Loucy (cell line): ENCODE measurements around the gene BIN1.

ENCODE experiments used
- H2AFZ ChIP-seq: fragments of 200-600 bp; sonication (generic); 2 replicates; pipeline ENCODE4 v1.6.0; 2016; ENCODE audit warnings: antibody characterized with exemption, mild to moderate bottlenecking, low read length, moderate library complexity
- H3F3A ChIP-seq: fragments of 200-600 bp; 2 replicates; pipeline ENCODE4 v1.6.0; 2016; ENCODE audit warnings: antibody characterized with exemption, low read depth, mild to moderate bottlenecking
- H3K27me3 ChIP-seq: fragments of 200-600 bp; sonication (generic); 2 replicates; pipeline ENCODE4 v1.6.1; 2014; ENCODE audit warnings: low read length, mild to moderate bottlenecking; ENCODE audit not compliant: insufficient read depth, poor library complexity, severe bottlenecking
- H3K36me3 ChIP-seq: fragments of 200-600 bp; sonication (generic); 2 replicates; pipeline ENCODE4 v1.6.1; 2016; ENCODE audit warnings: low read length; ENCODE audit not compliant: insufficient read depth
- H3K4me1 ChIP-seq: fragments of 200-600 bp; sonication (generic); 2 replicates; pipeline ENCODE4 v1.5.1; 2014; ENCODE audit warnings: low read length, mild to moderate bottlenecking; ENCODE audit not compliant: insufficient read depth, poor library complexity, severe bottlenecking
- H3K4me2 ChIP-seq: fragments of 200-600 bp; sonication (generic); 2 replicates; pipeline ENCODE4 v1.6.0; 2014; ENCODE audit warnings: antibody characterized with exemption, low read length, low read depth, mild to moderate bottlenecking; ENCODE audit not compliant: poor library complexity, severe bottlenecking
- H3K4me3 ChIP-seq: fragments of 200-600 bp; sonication (generic); 2 replicates; pipeline ENCODE4 v1.5.1; 2014; ENCODE audit warnings: low read length, mild to moderate bottlenecking, mixed read lengths; ENCODE audit not compliant: poor library complexity, severe bottlenecking
- H3K79me2 ChIP-seq: fragments of 200-600 bp; sonication (generic); 2 replicates; pipeline ENCODE4 v1.6.1; 2014; ENCODE audit warnings: low read length; ENCODE audit not compliant: insufficient read depth
- H3K9ac ChIP-seq: fragments of 200-600 bp; sonication (generic); 2 replicates; pipeline ENCODE4 v1.6.0; 2014; ENCODE audit warnings: mild to moderate bottlenecking, low read depth, low read length, moderate library complexity; ENCODE audit not compliant: poor library complexity, severe bottlenecking
- H3K9me2 ChIP-seq: fragments of 200-600 bp; sonication (generic); replicated peaks from 2 replicates; pipeline ENCODE4 v1.6.1; 2016; ENCODE audit warnings: low read depth, low read length, mixed read lengths
- H3K9me3 ChIP-seq: fragments of 200-600 bp; sonication (generic); 2 replicates; pipeline ENCODE4 v1.6.1; 2014; ENCODE audit warnings: mild to moderate bottlenecking, antibody characterized with exemption, low read length, low read depth; ENCODE audit not compliant: insufficient read depth
- H4K20me1 ChIP-seq: fragments of 200-600 bp; sonication (generic); 2 replicates; pipeline ENCODE4 v1.6.0; 2014; ENCODE audit warnings: antibody characterized with exemption, low read length, mild to moderate bottlenecking; ENCODE audit not compliant: insufficient read depth, poor library complexity, severe bottlenecking
- EZH2phosphoT487 ChIP-seq: fragments of 200-600 bp; IDR thresholded peaks from 2 replicates; pipeline ENCODE4 v1.6.1; 2018; ENCODE audit warnings: antibody characterized with exemption, mild to moderate bottlenecking, moderate library complexity, borderline replicate concordance
- TF ChIP-seq, protein P1 (sequence below): fragments of 200-600 bp; sonication (generic); conservative IDR thresholded peaks from 2 replicates; pipeline ENCODE4 v1.5.1; 2014; ENCODE audit warnings: mild to moderate bottlenecking, antibody characterized with exemption, low read length

Gene BIN1

DNA sequence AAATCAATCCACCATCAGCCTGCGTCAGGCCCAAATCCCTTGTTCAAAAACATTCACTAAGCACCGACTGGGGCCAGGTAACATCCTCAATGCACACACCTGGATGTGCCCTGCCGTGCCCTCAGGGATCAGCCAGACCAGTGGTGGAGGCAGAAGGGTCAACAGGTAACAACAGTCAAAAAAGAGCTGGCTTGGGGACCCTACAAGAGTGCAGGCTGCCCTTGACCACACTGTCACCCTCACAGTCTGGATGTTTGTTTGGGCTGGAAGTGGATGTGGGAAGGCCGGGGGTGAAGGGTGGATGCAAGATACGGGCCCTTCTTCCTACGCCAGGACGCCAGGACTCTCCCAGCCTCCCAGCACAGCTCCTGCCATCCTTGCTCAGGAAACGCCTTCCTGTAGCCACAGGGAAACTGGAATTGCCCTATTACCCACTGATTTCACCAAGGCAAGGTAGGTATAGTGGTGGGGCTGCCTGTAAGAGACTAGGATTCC lies 2.7 kb downstream of the BIN1 start:
- Histone ChIP-seq H3K79me2 (no peaks in the 10 kb centered on the region), H3F3A (no peaks in the 10 kb centered on the region), H3K4me3 (no peak overlapping the region), H3K9me2 (no peaks in the 10 kb centered on the region), H3K36me3 (no peaks in the 10 kb centered on the region), H2AFZ (no peak overlapping the region), H3K4me2 (no peak overlapping the region), H3K27me3 (peaks cover 13% of the 10 kb centered on the region), H4K20me1 (no peaks in the 10 kb centered on the region), H3K4me1 (no peaks in the 10 kb centered on the region), H3K9me3 (no peaks in the 10 kb centered on the region), H3K9ac (no peak overlapping the region)
- TF ChIP-seq EZH2phosphoT487 = no peak
- TF ChIP-seq, protein P1, sequence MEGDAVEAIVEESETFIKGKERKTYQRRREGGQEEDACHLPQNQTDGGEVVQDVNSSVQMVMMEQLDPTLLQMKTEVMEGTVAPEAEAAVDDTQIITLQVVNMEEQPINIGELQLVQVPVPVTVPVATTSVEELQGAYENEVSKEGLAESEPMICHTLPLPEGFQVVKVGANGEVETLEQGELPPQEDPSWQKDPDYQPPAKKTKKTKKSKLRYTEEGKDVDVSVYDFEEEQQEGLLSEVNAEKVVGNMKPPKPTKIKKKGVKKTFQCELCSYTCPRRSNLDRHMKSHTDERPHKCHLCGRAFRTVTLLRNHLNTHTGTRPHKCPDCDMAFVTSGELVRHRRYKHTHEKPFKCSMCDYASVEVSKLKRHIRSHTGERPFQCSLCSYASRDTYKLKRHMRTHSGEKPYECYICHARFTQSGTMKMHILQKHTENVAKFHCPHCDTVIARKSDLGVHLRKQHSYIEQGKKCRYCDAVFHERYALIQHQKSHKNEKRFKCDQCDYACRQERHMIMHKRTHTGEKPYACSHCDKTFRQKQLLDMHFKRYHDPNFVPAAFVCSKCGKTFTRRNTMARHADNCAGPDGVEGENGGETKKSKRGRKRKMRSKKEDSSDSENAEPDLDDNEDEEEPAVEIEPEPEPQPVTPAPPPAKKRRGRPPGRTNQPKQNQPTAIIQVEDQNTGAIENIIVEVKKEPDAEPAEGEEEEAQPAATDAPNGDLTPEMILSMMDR = no peak

DNA sequence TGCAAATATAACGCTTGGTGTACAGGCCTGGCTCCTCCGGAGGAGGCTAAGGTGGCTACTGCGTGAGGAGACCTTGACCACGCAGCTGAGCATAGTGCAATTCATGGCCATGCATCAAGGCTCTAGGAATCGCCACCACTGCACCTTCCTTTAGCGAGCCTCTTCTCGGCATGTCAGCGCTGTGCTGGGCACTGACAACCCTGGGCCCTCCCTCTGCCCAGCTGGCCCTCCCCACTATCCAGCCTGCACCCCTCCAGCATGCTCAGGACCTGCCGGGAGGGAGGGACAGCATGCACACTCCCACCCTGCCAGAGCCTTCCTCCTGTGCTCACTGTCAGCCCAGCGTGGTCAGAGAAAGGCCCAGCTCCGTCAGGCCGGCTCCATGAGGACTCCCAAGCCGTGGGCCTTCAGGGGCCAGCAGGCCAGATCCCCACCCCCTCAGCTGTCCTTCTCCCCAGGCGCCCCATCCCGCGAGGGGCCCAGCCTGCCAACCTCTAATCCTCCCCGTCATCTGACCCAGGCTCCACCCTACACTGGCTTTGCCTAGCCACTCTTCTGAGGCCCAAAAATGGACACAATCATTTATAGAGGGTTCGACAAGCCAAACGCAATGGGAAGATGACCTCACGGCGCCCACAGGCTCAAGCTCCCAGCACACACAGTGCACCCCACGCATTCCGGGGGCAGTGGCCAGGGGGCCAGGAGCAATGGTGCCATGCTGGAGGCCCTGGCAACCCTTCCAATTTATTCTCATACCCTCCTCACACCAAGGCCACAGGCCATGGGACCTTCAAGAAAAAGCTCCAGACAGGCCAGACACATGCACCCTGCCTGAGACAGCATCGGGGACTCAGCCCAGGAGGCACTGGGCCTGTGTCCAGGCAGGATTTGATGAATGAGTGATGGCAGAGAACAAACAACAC lies 3.5 kb downstream of the BIN1 start:
- no peaks in the 10 kb centered on the region for H3K79me2 ChIP-seq
- TF ChIP-seq EZH2phosphoT487 = no peak
- TF ChIP-seq, protein P1 = no peak
- H4K20me1 ChIP-seq = no peaks in the 10 kb centered on the region
- no peak overlapping the region for H2AFZ ChIP-seq
- H3K27me3 ChIP-seq = peaks cover 13% of the 10 kb centered on the region
- no peak overlapping the region for H3K4me2 ChIP-seq
- no peaks in the 10 kb centered on the region for H3K4me1 ChIP-seq
- no peaks in the 10 kb centered on the region for H3K9me2 ChIP-seq
- H3K4me3 ChIP-seq = no peak overlapping the region
- H3K9me3 ChIP-seq = no peaks in the 10 kb centered on the region
- H3K9ac ChIP-seq = no peak overlapping the region
- H3K36me3 ChIP-seq = no peaks in the 10 kb centered on the region
- H3F3A ChIP-seq = no peaks in the 10 kb centered on the region

DNA sequence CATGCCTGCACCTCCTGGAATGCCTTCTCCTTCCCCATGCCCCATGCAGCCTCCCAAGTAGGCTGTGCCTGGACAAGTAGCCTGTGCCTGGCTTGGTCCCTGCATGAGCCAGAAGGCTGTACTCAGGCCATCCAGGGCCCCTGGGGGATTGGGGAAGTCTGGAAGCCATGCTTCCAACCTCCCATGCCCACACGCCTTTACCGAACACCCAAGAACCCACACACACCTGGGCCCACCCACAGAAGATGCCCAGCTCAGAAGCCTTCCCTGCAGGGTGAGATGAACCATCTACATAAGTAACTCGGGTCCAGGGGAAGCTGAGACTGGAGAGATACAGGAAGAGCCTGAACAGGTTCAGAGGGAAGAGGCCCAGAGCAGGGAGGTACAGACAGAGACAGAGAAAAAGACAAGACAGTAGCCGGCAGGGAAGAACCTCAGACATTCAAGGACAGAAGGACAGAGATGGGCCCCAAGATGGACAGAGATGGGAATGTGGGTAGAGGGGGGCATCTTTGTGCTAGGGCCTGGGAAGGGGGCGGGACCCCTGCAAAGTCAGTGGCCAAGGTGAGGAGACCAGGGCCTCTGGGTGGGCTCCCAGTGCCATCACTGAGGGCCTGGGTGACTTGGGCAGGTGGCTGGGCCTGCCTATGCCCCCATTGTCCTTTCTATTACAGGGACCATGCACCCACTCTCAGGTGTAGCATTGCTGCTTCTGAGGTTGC lies 4.3 kb downstream of the BIN1 start:
- H3K9me3 ChIP-seq = no peaks in the 10 kb centered on the region
- H3K9ac ChIP-seq = no peak overlapping the region
- H3K4me3 ChIP-seq = no peak overlapping the region
- H3K4me2 ChIP-seq = no peak overlapping the region
- H3F3A ChIP-seq = no peaks in the 10 kb centered on the region
- H3K79me2 ChIP-seq = no peaks in the 10 kb centered on the region
- no peaks in the 10 kb centered on the region for H3K9me2 ChIP-seq
- no peaks in the 10 kb centered on the region for H4K20me1 ChIP-seq
- peaks cover 13% of the 10 kb centered on the region for H3K27me3 ChIP-seq
- TF ChIP-seq, protein P1 = no peak
- TF ChIP-seq EZH2phosphoT487 = no peak
- no peaks in the 10 kb centered on the region for H3K4me1 ChIP-seq
- no peaks in the 10 kb centered on the region for H3K36me3 ChIP-seq
- no peak overlapping the region for H2AFZ ChIP-seq
